Stimulated activated CD8-positive, alpha-beta memory T cell treated with anti-CD3 and anti-CD28 coated beads, Interleukin-15, amount 100 ng/mL, for 48 hours (primary cell): ENCODE data around the gene U2SURP.
"Not testable (repeated sequence)": the region's sequence is repeated elsewhere in the genome, so short reads cannot be mapped to it uniquely, and the experiment has no call there.

Experiments used
- DNase-seq, 2 donors: peaks; one replicate each; pipeline ENCODE4 v3.0.0-alpha.2; 2020; ENCODE audit warnings: low read depth in 2 of 2

U2SURP gene

DNA sequence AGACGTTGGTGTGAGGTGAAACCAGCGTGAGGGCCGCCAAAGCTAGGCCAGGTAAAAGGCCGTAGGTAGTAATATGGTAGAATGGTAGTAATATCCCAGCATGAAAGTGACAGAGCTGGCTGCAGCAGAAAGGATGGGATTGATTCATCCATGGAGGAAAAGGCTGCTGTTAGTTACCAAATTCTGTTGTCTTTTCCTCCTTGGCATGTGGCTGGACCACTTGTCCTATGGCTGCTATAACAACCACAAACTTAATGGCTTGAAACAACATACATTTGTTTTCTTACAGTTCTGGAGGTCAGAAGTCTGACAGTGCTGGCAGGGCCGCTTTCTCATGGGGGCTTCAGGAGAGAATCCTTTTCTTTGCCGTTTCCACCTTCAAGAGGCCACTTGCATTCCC is 70.4 kb downstream of the U2SURP start:
- no peak for DNase-seq

DNA sequence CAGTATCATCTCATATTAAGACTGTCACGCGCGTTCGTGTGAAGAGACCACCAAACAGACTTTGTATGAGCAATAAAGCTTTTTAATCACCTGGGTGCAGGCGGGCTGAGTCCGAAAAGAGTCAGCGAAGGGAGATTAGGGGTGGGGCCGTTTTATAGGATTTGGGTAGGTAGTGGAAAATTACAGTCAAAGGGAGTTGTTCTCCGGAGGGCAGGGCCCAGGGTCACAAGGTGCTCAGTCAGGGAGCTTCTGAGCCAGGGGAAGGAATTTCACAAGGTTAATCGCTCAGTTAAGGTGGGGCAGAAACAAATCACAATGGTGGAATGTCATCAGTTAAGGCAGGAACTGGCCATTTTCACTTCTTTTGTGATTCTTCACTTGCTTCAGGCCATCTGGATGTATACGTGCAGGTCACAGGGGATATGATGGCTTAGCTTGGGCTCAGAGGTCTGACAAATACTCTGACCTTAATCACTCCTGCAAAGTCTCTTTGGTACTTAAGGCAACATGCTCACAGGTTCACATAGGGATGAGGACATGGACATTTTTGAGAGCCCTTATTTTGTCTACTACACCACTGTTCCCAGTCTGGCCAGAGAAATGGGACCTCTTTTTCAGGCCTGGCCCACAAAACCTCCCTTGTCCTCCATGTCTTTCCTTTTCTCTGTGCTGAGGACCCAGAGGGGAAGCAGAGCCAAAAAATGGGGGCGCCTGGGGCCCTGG is 71.1 kb downstream of the U2SURP start:
- not testable (repeated sequence) for DNase-seq

DNA sequence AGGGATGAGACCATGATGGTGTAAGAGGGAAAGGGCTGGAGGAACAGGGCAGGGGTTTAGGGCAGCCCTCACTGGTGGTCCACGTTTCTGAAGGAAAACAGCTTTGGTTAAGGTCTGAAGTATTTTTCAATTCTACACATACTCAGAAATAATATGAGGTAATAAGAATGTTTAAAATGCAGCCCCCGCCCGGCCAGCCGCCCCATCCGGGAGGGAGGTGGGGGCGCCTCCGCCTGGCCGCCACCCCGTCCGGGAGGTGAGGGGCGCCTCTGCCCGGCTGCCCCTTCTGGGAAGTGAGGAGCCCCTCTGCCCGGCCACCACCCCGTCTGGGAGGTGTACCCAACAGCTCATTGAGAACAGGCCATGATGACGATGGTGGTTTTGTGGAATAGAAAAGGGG is 72.2 kb downstream of the U2SURP start:
- DNase-seq, result not testable (repeated sequence)

DNA sequence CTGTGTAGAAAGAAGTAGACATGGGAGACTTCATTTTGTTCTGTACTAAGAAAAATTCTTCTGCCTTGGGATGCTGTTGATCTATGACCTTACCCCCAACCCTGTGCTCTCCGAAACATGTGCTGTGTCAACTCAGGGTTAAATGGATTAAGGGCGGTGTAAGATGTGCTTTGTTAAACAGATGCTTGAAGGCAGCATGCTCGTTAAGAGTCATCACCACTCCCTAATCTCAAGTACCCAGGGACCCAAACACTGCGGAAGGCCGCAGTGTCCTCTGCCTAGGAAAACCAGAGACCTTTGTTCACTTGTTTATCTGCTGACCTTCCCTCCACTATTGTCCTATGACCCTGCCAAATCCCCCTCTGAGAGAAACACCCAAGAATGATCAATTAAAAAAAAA is 72.6 kb downstream of the U2SURP start:
- not testable (repeated sequence) for DNase-seq

DNA sequence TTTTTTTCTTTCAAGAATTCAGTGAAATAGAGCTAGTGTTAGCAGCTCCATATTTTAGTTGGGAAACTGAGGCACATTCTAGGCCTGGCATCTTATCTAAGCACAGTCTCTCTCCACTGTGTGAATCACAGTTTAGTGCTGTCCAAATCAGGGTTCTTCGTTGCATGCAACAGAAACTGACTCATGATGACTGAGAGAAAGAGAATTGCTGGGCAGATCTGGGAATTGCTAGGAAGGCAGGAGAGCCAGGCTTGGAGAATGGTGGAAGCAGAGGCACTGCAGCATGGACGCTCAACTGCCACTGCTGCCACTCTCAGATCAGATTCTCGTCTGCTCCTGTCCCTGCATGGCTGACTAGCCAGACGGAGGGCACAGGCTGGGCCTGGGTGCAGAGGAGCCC is 77.5 kb downstream of the U2SURP start:
- DNase-seq, result no peak

DNA sequence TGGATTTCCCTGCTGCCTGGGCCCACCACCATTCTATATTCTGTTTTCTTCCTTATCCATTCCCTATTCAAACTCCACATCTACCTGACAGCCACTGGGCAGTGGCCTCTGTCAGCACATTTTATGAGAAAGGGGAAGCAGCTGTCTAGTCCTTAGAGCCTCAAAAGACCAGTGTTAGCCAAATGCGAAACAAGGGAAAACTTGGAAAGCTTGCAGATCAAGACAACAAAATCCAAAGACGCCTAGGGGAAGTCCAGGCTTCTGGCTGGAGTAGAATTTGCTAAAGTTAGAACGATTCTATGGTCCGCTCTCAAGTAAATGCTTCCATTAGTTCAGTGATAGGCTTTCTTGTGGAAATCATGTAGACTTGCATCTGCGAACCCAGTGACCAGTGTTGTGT is 78.8 kb downstream of the U2SURP start:
- no peak for DNase-seq

DNA sequence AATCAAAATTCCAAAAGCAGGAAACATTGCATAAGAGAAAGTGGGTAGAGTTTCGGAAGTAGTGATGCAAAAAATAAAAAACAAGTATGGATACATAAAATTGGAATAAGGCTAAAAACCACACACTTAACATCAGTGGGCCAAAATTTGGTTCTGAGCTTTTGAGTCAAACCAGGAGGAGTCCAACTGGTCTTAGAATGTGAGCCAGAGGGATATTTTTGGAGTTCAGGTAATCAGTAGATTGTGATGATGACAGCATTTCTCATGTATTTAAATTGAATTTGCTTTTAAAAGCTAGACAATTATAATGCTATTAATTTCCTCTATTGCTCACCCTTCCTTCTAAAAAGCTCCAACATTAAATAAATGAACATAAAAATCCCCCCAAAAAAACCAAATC is 80.0 kb downstream of the U2SURP start:
- no peak for DNase-seq

DNA sequence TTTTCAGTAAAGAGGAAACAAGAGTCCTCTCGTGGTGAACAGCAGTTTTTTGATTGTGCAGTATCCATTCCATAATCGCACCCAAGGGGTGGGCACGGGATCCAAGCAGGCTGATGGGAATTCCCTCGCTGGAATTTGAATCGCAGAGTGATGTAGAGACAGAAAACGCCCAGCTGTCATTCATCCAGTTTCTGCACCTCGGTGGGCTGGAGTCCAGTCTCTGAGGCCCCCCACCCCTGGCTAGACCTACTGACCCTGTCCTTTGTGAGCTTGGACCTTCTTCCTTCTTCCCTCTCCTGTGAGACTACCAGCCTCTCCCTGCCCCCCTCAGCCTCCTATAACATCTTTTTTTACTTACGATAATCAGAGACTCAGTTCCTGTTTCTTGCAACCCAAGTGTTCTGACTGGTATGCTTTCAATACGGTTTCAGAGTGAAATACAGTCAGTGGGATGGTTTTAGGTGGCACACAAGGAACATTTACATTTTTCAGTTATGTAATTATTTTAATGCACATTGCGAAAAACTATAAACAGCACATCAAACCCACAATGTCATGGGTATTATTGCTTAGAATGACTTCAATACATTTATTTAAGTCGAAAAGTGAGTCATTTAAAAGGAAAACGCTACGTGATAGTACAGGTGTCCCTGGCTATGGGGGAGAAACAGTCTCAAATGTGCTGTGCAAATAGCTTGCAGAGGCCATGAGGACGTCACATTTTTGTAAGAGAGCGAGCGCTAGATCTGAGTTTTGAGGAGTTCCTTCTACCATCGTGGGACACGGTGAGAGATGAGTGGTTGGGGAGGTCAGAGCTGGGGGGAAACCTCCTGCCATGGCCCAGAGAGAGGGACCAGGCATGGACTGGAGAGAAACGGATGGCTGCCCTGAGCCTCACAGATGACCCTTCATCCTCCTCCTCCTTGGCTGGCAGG is 80.7 kb downstream of the U2SURP start:
- DNase-seq, result no peak

DNA sequence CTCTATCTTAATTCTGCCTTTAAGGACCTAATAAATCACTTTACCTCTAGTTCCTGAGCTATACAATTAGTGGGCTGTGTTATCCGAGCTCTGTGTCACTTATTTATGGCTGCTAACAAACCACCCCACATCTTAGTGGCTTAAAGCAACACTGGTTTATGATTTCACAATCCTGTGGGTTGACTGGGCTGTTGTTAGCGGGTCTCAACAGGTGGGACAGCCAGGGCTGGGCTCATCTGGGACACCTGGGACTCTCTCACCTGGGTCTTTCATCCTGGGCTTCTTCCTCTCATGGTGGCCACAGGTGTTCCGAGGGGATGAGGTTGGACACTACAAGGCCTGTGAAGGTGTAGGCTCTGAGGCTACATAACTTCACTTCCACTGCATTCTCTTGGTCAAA is 82.4 kb downstream of the U2SURP start:
- no peak for DNase-seq

DNA sequence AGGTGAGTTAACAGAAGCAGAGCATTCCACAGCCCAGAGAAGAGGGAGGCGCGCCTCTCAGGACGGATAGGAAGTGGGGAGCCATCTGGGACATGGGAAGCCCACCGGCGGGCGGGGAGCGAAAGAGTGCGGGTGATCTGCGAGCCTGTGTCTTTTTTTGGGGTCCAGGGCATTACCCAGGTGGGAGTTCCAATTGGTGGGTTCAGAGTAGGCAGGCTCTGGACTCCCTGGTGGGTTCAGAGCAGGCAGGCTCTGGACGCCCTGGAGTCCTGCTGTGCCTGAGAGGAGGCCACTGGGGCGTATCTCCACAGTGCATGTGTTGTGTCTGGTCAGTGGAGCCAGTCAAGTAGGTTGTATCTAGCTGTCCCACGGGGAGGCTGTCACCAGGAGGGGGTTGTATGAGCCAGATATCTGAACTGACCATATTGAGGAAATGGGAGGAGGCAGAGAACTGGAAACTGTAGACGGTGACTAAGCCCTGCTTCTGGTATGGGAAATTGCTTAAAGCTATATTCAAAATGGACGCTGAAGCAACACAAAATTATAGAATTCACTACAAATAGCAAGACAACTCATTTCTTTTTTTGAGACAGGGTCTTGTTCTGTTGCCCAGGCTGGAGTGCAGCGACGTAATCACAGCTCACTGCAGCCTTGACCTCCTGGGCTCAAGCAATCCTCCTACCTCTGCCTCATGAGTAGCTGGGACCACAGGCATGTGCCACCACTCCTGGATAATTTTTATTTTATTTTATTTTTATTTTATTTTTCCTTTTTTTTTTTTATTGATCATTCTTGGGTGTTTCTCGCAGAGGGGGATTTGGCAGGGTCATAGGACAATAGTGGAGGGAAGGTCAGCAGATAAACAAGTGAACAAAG is 83.7 kb downstream of the U2SURP start:
- no peak for DNase-seq

DNA sequence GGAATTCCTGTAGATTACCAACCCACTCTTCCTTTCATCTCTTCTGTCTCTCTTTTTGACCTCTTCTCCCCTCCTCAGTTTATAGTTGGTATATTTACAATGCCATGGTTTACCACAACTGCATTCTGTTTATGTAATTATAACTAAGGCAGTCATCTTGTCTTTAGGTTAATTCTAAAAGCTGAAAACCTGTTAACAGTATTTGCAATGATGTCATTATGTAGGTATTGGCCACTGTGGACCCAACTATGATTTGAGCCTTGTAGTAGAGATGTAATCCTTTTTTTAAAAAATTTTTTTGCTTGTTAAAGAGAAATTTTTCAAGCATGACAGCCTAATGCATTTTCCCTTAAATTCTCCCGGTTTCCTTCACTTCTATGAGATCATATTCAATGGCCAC is 87.5 kb downstream of the U2SURP start:
- no peak for DNase-seq

DNA sequence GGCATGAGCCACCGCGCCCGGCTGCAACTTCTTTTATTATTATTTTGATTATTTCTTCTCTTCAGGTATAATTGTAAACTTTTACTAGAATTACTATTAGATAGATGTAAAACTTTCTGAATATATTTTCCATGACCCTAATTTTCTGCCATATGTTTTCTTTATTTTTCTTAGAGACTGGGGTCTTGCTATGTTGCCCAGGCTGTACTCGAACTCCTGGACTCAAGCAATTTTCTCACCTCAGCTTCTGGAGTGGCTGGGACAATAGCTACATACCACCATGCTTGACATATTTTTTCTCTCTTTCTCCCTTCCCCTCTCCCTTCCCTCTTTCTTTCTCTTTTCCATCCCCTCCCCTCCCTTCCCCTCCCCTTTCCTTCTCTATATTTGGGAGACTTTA is 88.6 kb downstream of the U2SURP start:
- no peak for DNase-seq

DNA sequence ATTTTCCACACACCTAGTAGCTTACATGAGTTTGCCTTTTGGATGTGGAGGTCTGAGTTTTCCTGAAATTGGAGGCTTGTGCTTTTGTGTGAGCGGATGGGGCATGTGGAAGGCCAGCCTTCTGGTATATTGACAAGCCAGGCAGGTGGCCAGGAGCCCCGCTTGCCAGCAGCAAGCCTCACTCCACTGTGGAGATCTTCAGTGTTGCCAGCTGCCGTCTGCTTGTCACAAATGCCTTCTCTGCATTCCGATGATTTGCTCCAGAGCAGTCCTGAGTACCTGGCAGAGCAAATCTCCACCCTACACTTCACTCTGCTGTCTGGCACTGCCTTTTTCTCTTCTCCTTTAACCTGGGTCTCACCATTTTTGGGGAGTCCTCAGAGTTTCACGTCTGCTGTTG is 89.1 kb downstream of the U2SURP start:
- no peak for DNase-seq

DNA sequence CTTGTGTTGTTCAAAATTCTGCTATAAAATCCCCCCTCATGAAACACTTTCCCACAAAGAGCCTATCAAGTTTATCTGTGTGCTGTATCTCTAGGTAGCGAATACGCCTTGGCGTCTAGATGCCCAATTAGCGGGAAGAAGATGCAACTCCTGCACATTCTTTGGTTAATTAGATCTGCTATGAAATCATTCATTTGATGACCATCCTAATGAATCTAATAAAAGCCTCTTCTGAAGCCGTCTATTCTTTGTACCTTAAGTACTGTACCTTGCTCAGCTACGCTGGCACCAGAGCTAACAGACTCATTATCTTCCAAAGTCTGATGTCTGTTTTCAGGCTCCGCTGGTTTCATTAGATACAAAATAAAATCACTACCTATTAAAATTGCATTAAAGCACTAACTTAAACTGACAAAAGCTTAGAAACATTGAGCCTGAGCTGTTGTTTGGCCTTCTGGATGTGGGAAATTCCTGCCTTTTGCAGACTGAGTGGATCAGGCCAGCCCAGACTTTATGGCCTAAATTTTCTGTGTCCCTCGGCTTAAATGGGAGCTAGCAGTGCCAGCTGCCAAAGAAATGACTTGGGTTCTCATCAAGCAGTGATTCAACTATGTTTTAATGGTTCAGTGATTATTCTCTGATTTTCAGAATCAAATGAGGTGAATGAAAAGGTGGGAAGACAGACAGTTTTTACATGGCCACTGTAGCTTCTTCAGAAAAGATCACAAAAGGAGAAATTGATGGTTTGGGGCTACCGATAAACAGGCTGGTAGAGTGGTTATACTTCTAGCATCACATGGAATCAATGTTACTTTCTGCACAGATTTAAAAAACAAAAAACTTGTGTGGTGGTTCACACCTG is 89.8 kb downstream of the U2SURP start:
- no peak for DNase-seq

DNA sequence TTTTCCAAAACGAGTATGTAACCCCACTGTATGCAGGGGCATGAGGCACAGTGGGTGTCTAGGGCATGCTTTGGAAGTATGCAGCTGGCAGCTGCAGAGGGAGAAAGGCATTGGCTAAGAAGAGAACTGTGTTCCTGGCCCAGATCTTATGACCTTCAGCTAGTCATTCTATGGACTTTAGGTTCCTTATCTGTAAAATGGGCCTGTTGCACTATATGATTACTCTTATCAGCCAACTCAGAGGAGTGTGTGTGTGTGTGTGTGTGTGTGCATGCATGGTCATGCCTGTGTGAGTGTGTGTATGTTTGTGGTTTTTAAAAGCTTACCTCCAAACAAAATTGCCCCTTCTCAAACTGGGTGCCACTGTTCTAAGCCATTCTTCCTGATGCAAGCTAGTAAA is 90.8 kb downstream of the U2SURP start:
- no peak for DNase-seq

DNA sequence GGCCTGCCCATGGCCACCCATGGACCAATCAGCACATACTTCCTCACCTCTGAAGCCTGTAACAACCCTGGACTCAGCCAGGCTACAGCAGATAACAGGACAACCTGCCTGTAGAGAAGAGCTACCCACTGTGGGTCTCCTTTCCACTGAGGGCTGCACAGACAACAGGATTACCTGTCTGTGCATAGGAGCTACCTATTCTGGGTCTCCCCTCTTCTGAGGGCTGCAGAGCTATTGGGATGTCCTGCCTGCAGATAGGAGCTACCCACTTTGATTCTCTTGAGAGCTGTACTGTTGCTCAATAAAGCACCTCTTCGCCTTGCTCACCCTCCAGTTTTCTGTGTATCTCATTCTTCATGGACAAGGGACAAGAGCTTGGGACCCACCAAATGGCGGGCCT is 94.4 kb downstream of the U2SURP start:
- no peak for DNase-seq

DNA sequence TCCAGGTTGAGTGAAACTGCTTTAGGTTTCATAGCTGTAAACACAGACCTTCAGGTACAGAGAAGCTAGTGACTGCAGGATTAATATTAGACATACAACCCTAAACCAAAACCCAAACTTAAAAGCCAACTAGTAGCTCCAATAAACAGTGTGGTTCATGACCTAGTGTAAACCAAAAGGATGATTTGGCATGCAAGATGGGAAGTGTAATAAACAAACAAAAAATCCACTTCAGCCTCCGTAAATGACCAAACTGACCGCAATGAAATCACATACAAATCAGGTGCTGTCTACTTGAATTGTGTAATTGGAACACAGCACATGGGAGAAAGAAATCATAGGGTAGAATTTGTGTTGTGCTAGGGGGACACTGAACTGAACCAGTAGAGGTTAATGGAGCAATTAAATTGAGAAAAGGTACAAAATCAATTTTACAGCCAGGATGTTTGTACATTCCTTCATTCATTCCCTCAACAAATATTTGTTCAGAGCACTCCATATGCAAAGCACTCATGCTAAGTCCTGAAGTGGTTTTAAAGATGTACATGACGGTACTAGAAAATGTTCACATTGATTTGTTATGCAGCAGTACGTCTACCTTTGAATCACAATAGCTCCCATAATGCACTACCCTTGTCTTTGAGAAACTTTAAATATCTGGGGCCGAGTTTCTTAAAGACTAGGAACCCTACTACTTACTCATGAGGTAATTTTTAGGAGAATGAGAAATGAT is 96.8 kb downstream of the U2SURP start:
- DNase-seq, result no peak

DNA sequence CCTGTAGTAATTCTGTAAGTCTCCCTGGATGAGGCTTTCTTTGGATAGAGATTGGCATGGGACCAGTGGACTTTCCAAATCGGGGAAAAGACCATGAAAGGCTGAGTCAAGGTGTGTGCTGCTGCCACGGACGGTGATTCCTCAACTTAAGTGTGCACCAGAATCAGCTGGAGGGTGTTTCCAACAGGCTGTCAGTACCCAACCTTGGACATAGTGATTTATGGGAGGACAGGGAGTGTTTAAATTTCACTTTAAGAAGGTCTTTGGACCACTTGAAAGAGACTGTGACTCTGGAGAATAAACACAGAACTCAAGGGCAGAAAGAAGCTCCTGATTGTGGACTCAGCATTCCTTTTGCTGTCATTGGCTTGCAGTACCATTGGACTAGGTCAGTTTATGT is 97.8 kb downstream of the U2SURP start:
- DNase-seq, result no peak

DNA sequence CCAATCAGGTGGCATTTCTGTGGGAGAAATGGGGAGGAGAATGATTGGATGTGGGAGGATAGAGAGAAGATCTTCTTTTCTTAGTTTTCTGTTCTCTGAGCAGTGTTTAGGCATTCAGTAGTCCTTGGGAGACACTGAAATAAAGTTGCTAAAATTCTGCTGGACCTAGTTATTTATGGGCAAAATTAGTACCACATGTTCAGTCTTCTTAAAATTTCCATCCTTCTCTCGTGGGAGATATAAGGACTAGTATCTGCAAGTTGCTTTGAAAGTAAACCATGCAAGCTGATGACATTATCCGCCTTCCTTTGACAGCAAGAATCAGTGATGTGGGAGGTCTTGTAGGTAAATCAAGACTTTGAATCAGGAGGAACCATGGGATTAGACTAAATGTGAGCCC is 98.3 kb downstream of the U2SURP start:
- no peak for DNase-seq

DNA sequence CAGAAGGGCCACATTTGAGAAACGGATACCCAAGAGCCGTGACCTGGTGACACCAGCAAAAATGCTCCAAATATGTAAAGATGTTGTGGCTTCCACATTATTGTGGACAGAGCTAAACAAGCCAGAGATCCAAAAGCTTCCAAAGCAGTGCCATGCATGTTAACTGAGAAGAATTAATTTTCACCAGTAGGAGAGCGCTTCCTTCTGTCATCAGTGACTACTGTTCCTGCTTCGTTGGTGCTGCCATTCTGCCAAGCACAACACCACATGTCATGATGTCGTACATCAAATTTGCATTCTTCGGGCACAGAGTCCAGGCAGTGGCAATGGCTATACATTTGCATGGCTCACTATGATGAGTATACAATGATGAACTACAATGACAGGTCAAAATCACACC is 99.1 kb downstream of the U2SURP start:
- DNase-seq, result no peak
